Lower leg skin (tissue), 3 donors: ENCODE measurements around the gene TICAM2.

ENCODE experiments used
- CTCF ChIP-seq, 3 donors: fragments of 450-650 bp; IDR thresholded peaks; one replicate each; pipeline ENCODE4 v1.5.1; 2016; ENCODE audit warnings: antibody characterized with exemption in 3 of 3, mild to moderate bottlenecking in 3 of 3, moderate library complexity in 2 of 3
- POLR2A ChIP-seq, 2 donors: fragments of 450-650 bp; IDR thresholded peaks; one replicate each; pipeline ENCODE4 v1.6.1; 2016 to 2017; ENCODE audit warnings: antibody characterized with exemption in 2 of 2, mild to moderate bottlenecking in 1 of 2, moderate library complexity in 1 of 2

- no peak for TF ChIP-seq CTCF (IDR thresholded peaks at IDR 0.05)
- no peak for TF ChIP-seq POLR2A (IDR thresholded peaks at IDR 0.05)
Measured at GRCh38 chr5:115589043-115589442, 13.2 kb downstream of the TICAM2 start.
